D721Med (cell line): ENCODE measurements around the gene CDYL2.
"Not testable (repeated sequence)": the region's sequence is repeated elsewhere in the genome, so short reads cannot be mapped to it uniquely, and the experiment has no call there.

Experiments
- DNase-seq: peaks from one replicate; pipeline ENCODE4 v3.0.0; 2011; ENCODE audit warnings: low spot score; ENCODE audit not compliant: insufficient read length
- FAIRE-seq: peaks from 2 replicates; lab custom pipeline; 2011; peaks lifted over from hg19 to GRCh38; lab: Jason Lieb, UNC
- CTCF ChIP-seq: IDR thresholded peaks from 2 replicates; pipeline ENCODE4 v1.5.1; 2012; ENCODE audit warnings: mild to moderate bottlenecking, control low read depth; ENCODE audit not compliant: insufficient read depth; ENCODE audit errors: missing control alignments

Gene CDYL2

GRCh38 chr16:80741724-80742123 lies 62.7 kb downstream of the CDYL2 start:
- TF ChIP-seq CTCF: no peak
- DNase-seq (no peak), FAIRE-seq (no peak)

GRCh38 chr16:80739523-80739922 lies 64.9 kb downstream of the CDYL2 start:
- DNase-seq (no peak), FAIRE-seq (no peak)
- no peak for TF ChIP-seq CTCF

GRCh38 chr16:80738521-80738920 lies 65.9 kb downstream of the CDYL2 start:
- no peak for FAIRE-seq
- TF ChIP-seq CTCF: no peak
- no peak for DNase-seq

- TF ChIP-seq CTCF: no peak
- no peak for FAIRE-seq
- DNase-seq: no peak
Observed at GRCh38 chr16:80735846-80736245, 68.6 kb downstream of the CDYL2 start.

GRCh38 chr16:80733407-80733806 lies 71.0 kb downstream of the CDYL2 start:
- TF ChIP-seq CTCF: no peak
- no peak for FAIRE-seq
- no peak for DNase-seq

GRCh38 chr16:80731915-80732314 lies 72.5 kb downstream of the CDYL2 start:
- DNase-seq (no peak), FAIRE-seq (no peak)
- no peak for TF ChIP-seq CTCF

- DNase-seq, FAIRE-seq: not testable (repeated sequence)
Observed at GRCh38 chr16:80727066-80727763, 77.2 kb downstream of the CDYL2 start.
